GM21786 (cell line): ENCODE measurements around the gene STN1.

Experiments
- ATAC-seq: cut with Tn5 transposase; IDR thresholded peaks from one replicate; pipeline ENCODE4 v1.9.1; 2021; ENCODE audit not compliant: unreplicated experiment

Gene STN1

GRCh38 chr10:103929381-103929921, 11.5 kb upstream of the STN1 start:
- no peak for ATAC-seq

GRCh38 chr10:103928784-103929183, 10.8 kb upstream of the STN1 start:
- no peak for ATAC-seq

GRCh38 chr10:103926722-103927319, 8.8 kb upstream of the STN1 start:
- no peak for ATAC-seq

GRCh38 chr10:103925591-103925990, 7.6 kb upstream of the STN1 start:
- ATAC-seq, result no peak

GRCh38 chr10:103923502-103923901, 5.5 kb upstream of the STN1 start:
- ATAC-seq, result no peak

GRCh38 chr10:103922659-103923058, 4.7 kb upstream of the STN1 start:
- no peak for ATAC-seq

GRCh38 chr10:103921750-103922195, 3.8 kb upstream of the STN1 start:
- no peak for ATAC-seq

GRCh38 chr10:103921248-103921647, 3.3 kb upstream of the STN1 start:
- no peak for ATAC-seq

GRCh38 chr10:103919648-103920025, 1.7 kb upstream of the STN1 start:
- no peak for ATAC-seq

- peak; percentile 2 for ATAC-seq
Measured at GRCh38 chr10:103917302-103918052, 507 bp downstream of the STN1 start.

- ATAC-seq, result no peak
Measured at GRCh38 chr10:103916876-103917275, 1.1 kb downstream of the STN1 start.

- ATAC-seq, result no peak
Measured at GRCh38 chr10:103916254-103916653, 1.7 kb downstream of the STN1 start.

GRCh38 chr10:103915796-103916195, 2.2 kb downstream of the STN1 start:
- no peak for ATAC-seq

- ATAC-seq, result no peak
Measured at GRCh38 chr10:103912759-103913158, 5.2 kb downstream of the STN1 start.

GRCh38 chr10:103911021-103911459, 6.9 kb downstream of the STN1 start:
- ATAC-seq, result peak; percentile 34

GRCh38 chr10:103910442-103911012, 7.5 kb downstream of the STN1 start:
- no peak for ATAC-seq

- ATAC-seq, result no peak
Measured at GRCh38 chr10:103905441-103905840, 12.5 kb downstream of the STN1 start.

- no peak for ATAC-seq
Measured at GRCh38 chr10:103901299-103901698, 16.7 kb downstream of the STN1 start.

- ATAC-seq, result no peak
Measured at GRCh38 chr10:103899312-103899711, 18.7 kb downstream of the STN1 start.

GRCh38 chr10:103897241-103897774, 20.7 kb downstream of the STN1 start:
- ATAC-seq, result no peak

- ATAC-seq, result no peak
Measured at GRCh38 chr10:103896225-103896624, 21.8 kb downstream of the STN1 start.
